ENCODE measurements around the gene ANTXR1. TPM values are rescaled to one million over a fixed set of nuclear protein-coding genes. Genes with fewer than 3 reads are reported as not detected.

ANTXR1 gene
- total RNA-seq, 1 donor, result 206 TPM

DNA sequence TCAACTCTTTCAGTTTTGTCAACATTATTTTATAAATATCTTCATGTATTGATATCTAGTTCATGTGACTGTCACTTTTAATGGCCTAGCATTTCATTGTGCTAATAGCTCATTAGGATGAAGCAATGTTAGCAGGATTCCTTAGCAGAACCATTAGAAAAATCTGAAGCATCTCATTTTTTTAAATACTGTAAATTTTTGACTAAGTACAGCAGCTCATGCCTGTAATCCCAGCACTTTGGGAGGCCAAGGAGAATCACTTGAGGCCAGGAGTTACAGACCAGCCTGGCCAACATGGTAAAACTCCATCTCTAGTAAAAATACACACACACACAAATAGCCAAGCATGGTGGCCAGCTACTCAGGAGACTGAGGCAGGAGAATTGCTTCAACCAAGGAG is 15.6 kb upstream of the ANTXR1 start:
- peak; percentile 39 for DNase-seq (ENCODE audit: low read depth)

DNA sequence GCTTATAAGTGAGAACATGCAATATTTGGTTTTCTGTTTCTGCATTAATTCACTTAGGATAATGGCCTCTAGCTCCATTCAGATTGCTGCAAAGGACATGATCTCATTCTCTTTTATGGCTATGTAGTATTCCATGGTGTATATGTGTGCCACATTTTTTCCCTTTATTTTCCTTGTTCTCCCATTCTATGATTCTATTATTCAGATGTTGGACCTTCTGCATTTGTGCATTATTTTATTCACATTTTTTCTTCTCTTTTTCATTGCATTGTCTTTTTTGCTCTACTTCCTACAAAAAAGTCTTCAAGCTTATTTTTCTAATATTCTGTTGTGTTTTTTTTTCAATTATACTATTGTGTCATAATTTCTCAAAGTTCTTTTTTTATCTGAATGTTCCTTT is 11.1 kb upstream of the ANTXR1 start:
- DNase-seq (ENCODE audit: low read depth), result no peak
- no peak overlapping the region for H3K4me3 ChIP-seq (ENCODE audit: low read depth, low read length)
- TF ChIP-seq, protein P1, sequence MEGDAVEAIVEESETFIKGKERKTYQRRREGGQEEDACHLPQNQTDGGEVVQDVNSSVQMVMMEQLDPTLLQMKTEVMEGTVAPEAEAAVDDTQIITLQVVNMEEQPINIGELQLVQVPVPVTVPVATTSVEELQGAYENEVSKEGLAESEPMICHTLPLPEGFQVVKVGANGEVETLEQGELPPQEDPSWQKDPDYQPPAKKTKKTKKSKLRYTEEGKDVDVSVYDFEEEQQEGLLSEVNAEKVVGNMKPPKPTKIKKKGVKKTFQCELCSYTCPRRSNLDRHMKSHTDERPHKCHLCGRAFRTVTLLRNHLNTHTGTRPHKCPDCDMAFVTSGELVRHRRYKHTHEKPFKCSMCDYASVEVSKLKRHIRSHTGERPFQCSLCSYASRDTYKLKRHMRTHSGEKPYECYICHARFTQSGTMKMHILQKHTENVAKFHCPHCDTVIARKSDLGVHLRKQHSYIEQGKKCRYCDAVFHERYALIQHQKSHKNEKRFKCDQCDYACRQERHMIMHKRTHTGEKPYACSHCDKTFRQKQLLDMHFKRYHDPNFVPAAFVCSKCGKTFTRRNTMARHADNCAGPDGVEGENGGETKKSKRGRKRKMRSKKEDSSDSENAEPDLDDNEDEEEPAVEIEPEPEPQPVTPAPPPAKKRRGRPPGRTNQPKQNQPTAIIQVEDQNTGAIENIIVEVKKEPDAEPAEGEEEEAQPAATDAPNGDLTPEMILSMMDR (IDR thresholded peaks at IDR 0.05; ENCODE audit: insufficient read depth, low read depth, low read length), result no peak

More for the DNA sequence above, 15.6 kb upstream of the ANTXR1 start:
- no peak overlapping the region for H3K4me3 ChIP-seq (ENCODE audit: low read depth, low read length)
- TF ChIP-seq, protein P1 (IDR thresholded peaks at IDR 0.05; ENCODE audit: insufficient read depth, low read depth, low read length), result no peak

DNA sequence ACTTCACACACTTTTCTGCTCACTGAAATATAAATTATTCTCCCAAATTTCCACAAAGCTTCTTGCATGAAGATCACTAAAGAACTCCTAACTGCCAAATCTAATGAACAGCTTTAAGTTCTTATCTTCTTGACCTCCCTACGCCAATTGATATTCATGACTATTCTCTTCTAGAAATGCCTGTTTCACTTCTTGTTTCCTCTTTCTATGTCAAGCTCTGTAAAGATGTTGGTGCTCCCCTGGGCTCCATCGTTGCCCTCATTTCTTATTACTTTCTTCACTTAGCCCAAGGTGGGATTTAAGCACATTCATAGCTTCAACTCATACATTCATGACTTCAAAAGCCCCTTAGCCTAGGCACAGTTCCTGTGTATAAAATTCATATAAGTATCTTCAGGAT is 9.2 kb upstream of the ANTXR1 start:
- no peak for DNase-seq (ENCODE audit: low read depth)
- TF ChIP-seq, protein P1 (IDR thresholded peaks at IDR 0.05; ENCODE audit: insufficient read depth, low read depth, low read length), result no peak
- H3K4me3 ChIP-seq (ENCODE audit: low read depth, low read length), result no peak overlapping the region

DNA sequence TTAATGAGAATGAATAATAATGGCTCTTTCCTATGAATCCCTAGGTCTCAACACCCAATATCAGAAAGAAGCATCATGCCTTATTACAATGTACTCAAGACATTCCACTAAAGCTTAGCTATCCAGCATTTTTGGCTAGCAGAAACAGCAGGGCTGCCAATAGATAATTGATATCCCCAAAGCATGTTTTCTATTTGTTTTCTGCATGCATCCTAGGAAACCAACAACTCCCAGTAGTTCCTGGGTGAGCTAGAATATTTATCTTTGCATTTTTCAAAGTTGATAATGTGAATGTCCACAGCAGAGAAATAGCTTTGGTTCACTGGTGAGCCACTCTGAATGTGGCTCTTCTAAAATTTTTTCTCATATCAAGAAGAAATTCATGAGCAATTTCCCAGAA is 5.8 kb upstream of the ANTXR1 start:
- TF ChIP-seq, protein P1 (IDR thresholded peaks at IDR 0.05; ENCODE audit: insufficient read depth, low read depth, low read length), result no peak
- H3K4me3 ChIP-seq (ENCODE audit: low read depth, low read length), result no peak overlapping the region
- no peak for DNase-seq (ENCODE audit: low read depth)

DNA sequence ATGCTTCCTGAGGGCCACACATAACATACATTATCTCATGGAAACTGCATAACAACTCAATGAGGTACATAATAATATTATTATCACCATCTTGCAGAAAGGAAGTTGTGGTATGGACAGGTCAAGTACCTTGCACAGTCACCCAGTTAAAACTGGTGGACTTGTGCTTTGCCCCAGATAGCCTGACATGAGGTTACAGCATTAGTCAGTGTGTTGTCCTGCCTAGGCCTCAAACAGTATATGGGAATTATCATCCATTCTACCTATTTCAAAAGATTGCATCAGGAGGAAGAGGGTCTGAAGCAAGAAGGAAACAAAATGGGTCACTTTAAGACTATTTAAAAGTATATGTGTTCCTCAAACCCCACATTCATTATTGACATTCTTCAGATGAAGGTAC is 5.4 kb upstream of the ANTXR1 start:
- no peak overlapping the region for H3K4me3 ChIP-seq (ENCODE audit: low read depth, low read length)
- DNase-seq (ENCODE audit: low read depth), result no peak
- TF ChIP-seq, protein P1 (IDR thresholded peaks at IDR 0.05; ENCODE audit: insufficient read depth, low read depth, low read length), result no peak

DNA sequence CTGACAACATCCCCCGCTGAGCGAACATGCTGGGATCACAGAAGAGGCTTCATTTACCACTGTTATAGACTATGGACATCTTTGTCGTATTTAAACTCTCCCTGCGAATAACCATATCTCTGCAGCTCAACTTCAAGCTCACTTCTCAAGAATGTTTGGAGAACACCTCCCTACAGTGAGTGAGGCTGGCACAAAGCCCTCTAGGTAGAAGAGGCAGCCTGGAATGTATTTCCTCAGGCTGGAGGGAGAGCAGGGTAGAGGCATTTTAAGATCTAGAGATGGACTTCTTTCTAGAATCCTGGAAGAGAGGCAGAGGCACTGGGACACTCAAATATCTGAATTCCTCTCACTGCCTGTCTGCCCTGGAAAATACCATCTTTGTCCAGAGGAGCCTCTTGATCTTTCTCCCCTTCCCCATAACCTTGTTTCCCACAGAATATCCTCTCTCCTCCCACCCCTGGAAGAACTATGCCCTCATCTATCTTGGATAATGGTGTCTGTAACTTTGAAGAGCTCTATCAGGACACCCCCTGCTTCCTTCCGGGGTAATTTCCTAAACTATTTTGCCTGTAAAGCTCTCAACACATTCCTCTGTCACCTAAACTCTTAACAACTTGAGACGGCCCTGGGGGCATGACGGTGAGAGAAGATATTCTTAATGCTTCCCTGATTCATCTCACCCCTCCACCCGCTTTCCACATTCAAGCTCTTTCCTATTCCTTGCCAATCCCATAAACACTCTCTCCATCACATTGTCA is 2.4 kb upstream of the ANTXR1 start:
- TF ChIP-seq, protein P1 (IDR thresholded peaks at IDR 0.05; ENCODE audit: insufficient read depth, low read depth, low read length), result no peak
- no peak overlapping the region for H3K4me3 ChIP-seq (ENCODE audit: low read depth, low read length)
- DNase-seq (ENCODE audit: low read depth), result no peak
